ENCODE data around the gene DBN1.

- no peak for TF ChIP-seq EP300 (IDR thresholded peaks at IDR 0.05; ENCODE audit: borderline replicate concordance in 1 of 2, low read depth in 1 of 2, low read length in 1 of 2)
- TF ChIP-seq CTCF (IDR thresholded peaks at IDR 0.05): no peak
- no peak for TF ChIP-seq GATA2 (CRISPR knock-in tag; IDR thresholded peaks at IDR 0.05)
- no peak for TF ChIP-seq MAX (IDR thresholded peaks at IDR 0.05; ENCODE audit: low read depth)
- no peak for TF ChIP-seq TCF12 (IDR thresholded peaks at IDR 0.05)
- no peak for TF ChIP-seq EZH2phosphoT487 (IDR thresholded peaks at IDR 0.05; ENCODE audit: borderline replicate concordance, low read depth)
- no peak for TF ChIP-seq TAF1 (IDR thresholded peaks at IDR 0.05; ENCODE audit: borderline replicate concordance, low read depth, low read length)
- TF ChIP-seq GABPA (IDR thresholded peaks at IDR 0.05; ENCODE audit: low read depth): no peak
- no peak for TF ChIP-seq REST (IDR thresholded peaks at IDR 0.05; ENCODE audit: low read depth, low read length)
Observed at GRCh38 chr5:177427919-177428573, 45.4 kb downstream of the DBN1 start.

Measured in SK-N-SH (cell line).